ENCODE data around the gene PLA2G15. TPM values are rescaled to one million over a fixed set of nuclear protein-coding genes. Genes with fewer than 3 reads are reported as not detected.

Gene PLA2G15
- polyA plus RNA-seq, 2 of the 4 experiments (the other 2 are of a cell fraction), result 4.8 to 8.7 TPM

GRCh38 chr16:68265078-68265920 lies 20.1 kb downstream of the PLA2G15 start (continued):
- TF ChIP-seq CTCF (IDR thresholded peaks at IDR 0.05), result no peak
- no peak for TF ChIP-seq MAX (IDR thresholded peaks at IDR 0.05)
- no peak for TF ChIP-seq NPAS2 (CRISPR knock-in tag; IDR thresholded peaks at IDR 0.05; ENCODE audit: borderline replicate concordance)
- no peak for TF ChIP-seq ZNF302 (CRISPR knock-in tag; IDR thresholded peaks at IDR 0.05)
- peak; percentile 53; the same call in 1 of the 2 replicates for TF ChIP-seq JUNB (IDR thresholded peaks at IDR 0.05)
- no peak for TF ChIP-seq KDM5A (IDR thresholded peaks at IDR 0.05)
- no peak for TF ChIP-seq KDM1A (IDR thresholded peaks at IDR 0.05; ENCODE audit: low read depth)
- no peak for TF ChIP-seq E2F6 (IDR thresholded peaks at IDR 0.05; ENCODE audit: borderline replicate concordance, low read depth)
- no peak; the same call in 1 of the 2 replicates for TF ChIP-seq HES2 (IDR thresholded peaks at IDR 0.05)
- no peak for TF ChIP-seq FOXS1 (CRISPR knock-in tag; IDR thresholded peaks at IDR 0.05)
- TF ChIP-seq RFX5 (IDR thresholded peaks at IDR 0.05), result no peak
- 0 out of 2 replicates have a peak, but pooled peaks have one; percentile 24 for TF ChIP-seq TP53 (CRISPR knock-in tag; IDR thresholded peaks at IDR 0.05)
- TF ChIP-seq POLR2A (IDR thresholded peaks at IDR 0.05; ENCODE audit: low read length), result peak; percentile 22; the same call in 1 of the 2 replicates
- no peak for TF ChIP-seq MYC (IDR thresholded peaks at IDR 0.05; ENCODE audit: borderline replicate concordance, low read length)
- peak; percentile 22; the same call in 1 of the 2 replicates for TF ChIP-seq FOSL2 (IDR thresholded peaks at IDR 0.05)
- TF ChIP-seq FOSL2 (CRISPR knock-in tag; IDR thresholded peaks at IDR 0.05), result peak; percentile 86
- TF ChIP-seq EP300 (IDR thresholded peaks at IDR 0.05), result peak in 1 of 2 experiments; percentile 38; a peak in 1 of 5 replicates
- TF ChIP-seq POLR2AphosphoS2 (conservative IDR thresholded peaks at IDR 0.05; ENCODE audit: low read length), result no peak
- TF ChIP-seq HOXB5 (CRISPR knock-in tag; IDR thresholded peaks at IDR 0.05), result no peak
- no peak for TF ChIP-seq SREBF2 (IDR thresholded peaks at IDR 0.05)
- no peak for TF ChIP-seq ELK1 (IDR thresholded peaks at IDR 0.05; ENCODE audit: low read depth, low read length)
- TF ChIP-seq REST (IDR thresholded peaks at IDR 0.05), result 0 out of 2 replicates have a peak, but pooled peaks have one; percentile 6
- no peak for TF ChIP-seq USF2 (IDR thresholded peaks at IDR 0.05)
- no peak for TF ChIP-seq FOSB (CRISPR knock-in tag; IDR thresholded peaks at IDR 0.05)
- no peak for TF ChIP-seq ZC3H11A (IDR thresholded peaks at IDR 0.05)
- TF ChIP-seq CEBPB (IDR thresholded peaks at IDR 0.05), result peak; percentile 66 to 93; a peak in 3 of 4 replicates
- TF ChIP-seq ZSCAN20 (CRISPR knock-in tag; IDR thresholded peaks at IDR 0.05), result no peak
- no peak for TF ChIP-seq RNF2 (IDR thresholded peaks at IDR 0.05; ENCODE audit: borderline replicate concordance, low read depth)
- no peak for TF ChIP-seq HDAC2 (IDR thresholded peaks at IDR 0.05)
- TF ChIP-seq HEYL (CRISPR knock-in tag; IDR thresholded peaks at IDR 0.05), result no peak
- TF ChIP-seq BHLHE40 (IDR thresholded peaks at IDR 0.05; ENCODE audit: low read depth, low read length), result peak; percentile 60; the same call in 1 of the 2 replicates
- no peak for TF ChIP-seq CBX8 (IDR thresholded peaks at IDR 0.05)
- TF ChIP-seq TFCP2L1 (CRISPR knock-in tag; IDR thresholded peaks at IDR 0.05), result no peak; the same call in 1 of the 2 replicates
- TF ChIP-seq NR3C1 (IDR thresholded peaks at IDR 0.05), result no peak
